HG02642 (cell line): ENCODE measurements around the gene ST6GALNAC3.
"Not testable (repeated sequence)": the region's sequence is repeated elsewhere in the genome, so short reads cannot be mapped to it uniquely, and the experiment has no call there.

ENCODE experiments used
- ATAC-seq: cut with Tn5 transposase; IDR thresholded peaks from one replicate; pipeline ENCODE4 v1.9.1; 2021; ENCODE audit warnings: mild to moderate bottlenecking; ENCODE audit not compliant: unreplicated experiment, poor library complexity

ST6GALNAC3 gene

GRCh38 chr1:76103034-76103433 is 28.5 kb downstream of the ST6GALNAC3 start:
- no peak for ATAC-seq

DNA sequence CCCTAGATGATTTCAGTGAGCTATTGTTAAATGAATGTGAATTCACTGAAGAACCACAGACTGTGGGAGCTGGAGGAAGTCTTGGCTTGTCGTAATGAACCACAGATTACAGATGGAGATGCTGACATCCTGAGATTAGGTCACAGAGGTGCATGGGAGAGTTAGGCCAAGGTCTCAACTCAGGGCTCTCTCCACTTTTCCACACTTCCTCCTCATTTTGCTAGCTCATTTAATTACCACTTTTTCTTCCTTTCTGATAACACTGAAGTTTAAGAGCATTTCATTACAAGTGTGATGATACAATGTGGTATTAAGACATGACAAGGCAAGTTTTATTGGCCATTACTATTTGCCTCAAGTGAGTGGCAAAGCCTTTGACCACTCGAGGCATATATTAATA is 30.8 kb downstream of the ST6GALNAC3 start:
- no peak for ATAC-seq

DNA sequence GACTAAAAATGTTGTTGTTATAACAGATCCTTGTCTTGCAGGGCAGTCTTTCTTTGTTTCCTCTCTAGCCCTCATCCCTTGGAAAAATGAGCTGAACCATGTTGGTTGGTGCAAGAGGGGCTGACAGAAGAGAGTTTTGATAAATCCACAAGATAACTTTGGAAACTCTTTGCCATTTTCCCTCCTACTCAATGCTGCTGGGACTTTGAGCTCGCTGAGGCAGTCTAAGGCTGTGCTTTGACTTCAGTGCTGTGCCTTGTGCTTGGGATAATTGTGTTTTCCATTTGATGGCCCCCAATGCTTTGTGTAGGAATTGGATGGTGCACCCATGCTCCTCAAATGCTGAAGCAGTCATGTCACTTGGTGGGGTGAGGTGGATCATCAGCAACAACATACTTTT is 31.7 kb downstream of the ST6GALNAC3 start:
- ATAC-seq: no peak

GRCh38 chr1:76106719-76107235 is 32.2 kb downstream of the ST6GALNAC3 start:
- ATAC-seq: no peak

GRCh38 chr1:76109404-76109803 is 34.9 kb downstream of the ST6GALNAC3 start:
- ATAC-seq: no peak

DNA sequence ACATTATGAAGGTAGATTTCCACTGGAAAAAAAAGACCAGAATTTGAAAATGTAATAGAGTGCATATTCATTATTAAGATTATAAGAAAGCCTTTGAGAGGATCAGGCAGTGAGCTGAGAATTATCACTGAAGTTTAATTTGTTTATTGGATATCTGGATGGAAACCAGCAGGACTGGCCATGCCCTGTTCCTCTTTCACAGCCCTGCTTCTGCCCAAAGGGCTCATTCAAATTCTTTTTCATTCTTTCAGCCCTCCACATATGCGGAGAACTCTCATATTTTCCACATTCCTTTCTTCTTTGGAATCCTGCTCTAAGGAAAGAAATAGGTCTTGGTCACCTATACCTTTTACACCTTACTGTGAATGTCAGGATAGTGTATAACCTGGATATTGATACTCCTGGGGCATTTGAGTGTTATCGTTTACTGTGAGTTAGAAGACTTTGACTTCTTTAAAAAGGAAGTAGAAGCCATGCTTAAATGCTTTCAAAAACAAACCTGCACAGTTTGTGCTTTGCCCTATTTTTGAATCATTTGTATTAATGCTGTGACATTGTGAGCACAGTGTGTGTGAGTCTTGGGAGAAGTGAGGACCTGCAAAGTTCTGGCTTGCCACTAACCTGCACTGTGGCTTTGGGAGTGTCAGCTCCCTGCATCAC is 35.5 kb downstream of the ST6GALNAC3 start:
- no peak for ATAC-seq

- no peak for ATAC-seq
Observed at GRCh38 chr1:76110666-76111065, 36.1 kb downstream of the ST6GALNAC3 start.

GRCh38 chr1:76112321-76112720 is 37.8 kb downstream of the ST6GALNAC3 start:
- not testable (repeated sequence) for ATAC-seq

- no peak for ATAC-seq
Observed at GRCh38 chr1:76113446-76113845, 38.9 kb downstream of the ST6GALNAC3 start.

- ATAC-seq: no peak
Observed at GRCh38 chr1:76115171-76115570, 40.6 kb downstream of the ST6GALNAC3 start.

GRCh38 chr1:76121850-76122249 is 47.3 kb downstream of the ST6GALNAC3 start:
- ATAC-seq: no peak

DNA sequence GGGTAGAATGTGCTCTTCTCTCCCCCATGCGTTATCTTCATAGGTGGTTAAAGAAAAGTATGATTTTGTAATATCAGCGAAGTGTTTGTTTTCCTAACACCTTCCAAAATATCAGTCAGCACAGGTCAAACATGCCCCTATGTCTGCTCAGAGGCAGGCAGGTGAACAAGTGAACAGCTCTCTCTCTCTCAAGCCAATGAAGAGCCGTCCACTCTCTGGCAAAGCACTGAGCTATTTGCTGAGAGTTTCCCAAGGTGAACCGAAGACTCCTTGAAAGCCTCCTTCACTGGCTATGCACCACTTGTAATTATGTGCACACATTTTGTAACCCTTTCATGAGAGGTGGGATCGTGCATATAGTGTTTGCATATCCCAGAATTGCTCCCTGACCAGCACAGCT is 47.7 kb downstream of the ST6GALNAC3 start:
- no peak for ATAC-seq

DNA sequence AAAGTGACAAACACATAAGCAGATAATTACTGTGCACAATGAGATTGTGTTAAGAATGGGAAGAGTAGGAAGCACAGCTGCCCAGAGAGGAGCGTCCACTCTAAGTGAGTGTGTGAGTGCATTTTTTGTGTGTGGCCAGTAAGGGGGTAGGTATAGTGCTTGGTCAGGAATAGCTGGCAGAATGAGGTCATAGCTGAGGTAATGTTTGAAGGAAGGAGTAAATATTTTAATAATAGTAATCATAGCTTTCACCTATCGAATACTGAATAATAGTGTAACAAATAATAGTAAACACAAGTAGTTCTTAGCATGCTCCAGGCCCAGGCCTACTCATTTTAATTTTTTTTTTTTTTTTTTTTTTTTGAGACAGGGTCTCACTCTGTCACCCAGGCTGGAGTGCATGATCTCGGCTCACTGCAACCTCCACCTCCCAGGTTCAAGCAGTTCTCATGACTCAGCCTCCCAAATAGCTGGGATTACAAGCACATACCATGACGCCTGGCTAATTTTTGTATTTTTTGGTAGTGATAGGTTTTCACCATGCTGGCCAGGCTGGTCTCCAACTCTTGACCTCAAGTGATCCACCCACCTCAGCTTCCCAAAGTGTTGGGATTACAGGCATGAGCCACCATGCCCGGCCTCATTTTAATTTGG is 49.0 kb downstream of the ST6GALNAC3 start:
- not testable (repeated sequence) for ATAC-seq

- ATAC-seq: no peak
Observed at GRCh38 chr1:76124196-76124595, 49.6 kb downstream of the ST6GALNAC3 start.

DNA sequence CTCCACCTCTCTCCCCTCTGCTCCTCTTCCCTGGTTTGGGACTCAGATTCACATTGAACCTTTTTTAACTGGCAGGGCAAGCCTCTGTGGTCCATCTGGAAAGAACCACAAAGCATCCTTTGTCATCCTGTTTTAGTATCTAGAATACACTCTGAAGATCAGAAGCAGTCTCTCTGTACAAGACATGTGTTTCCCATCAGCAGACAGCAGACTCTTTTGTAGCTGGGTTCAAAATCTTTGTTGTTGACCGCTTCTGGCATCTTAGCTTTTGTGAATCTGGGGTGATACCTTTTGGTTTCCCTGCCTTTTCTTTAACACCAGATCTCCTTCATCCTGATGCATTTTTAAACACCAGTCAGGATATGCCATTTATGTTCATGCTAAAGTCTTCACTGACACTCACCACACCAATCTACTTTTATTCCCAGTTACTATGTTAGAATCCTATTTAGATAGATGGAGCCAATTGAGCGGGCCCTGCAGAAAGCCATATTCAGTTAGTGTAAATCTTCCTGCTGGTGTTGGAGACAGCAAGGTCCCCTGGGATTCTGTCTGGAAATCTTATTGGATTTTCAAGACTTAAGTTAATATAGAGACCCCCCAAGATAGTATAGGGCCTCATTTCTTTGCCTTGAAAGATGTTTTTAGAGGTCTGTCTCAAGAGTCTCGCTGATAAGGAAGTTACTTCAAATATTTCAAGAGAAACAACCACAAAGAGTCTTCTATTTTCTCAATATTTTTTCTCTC is 51.1 kb downstream of the ST6GALNAC3 start:
- no peak for ATAC-seq

DNA sequence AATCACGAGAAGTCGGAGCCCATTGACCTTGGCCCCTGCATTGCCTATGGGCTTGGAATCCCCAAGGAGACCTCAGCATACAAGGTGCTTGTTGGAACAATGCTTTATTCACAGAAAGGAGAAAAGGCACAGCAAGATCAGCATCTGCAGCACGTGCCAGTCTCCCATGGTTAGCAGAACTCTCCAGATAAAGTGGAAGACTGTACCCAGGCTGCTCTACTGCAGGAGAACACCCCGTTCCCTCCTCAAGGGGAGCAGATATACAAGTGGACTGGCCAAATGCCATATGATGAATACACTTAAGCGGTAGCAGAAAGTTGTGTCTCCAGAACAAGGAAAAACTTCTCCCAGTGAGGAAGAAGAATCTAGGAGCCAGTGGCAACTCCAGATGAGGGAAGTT is 53.5 kb downstream of the ST6GALNAC3 start:
- no peak for ATAC-seq

DNA sequence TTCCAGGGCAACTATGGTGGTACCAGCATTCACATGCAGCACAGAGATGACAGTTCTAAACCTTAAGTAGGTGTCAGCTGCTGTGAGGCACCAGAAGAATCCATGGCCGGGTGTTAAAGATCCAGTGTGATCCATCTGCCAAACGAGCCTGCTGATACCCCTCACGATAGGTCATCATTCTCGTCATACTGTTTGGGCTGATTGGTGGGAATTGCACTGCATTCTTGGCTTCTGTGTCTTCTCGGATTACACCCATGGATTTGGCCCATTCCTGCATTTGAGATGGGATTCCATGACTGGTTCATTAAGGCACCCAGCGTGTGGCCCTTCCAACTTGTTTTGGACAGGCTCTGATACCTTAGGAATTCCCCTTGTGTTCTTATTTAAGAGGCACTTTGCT is 55.2 kb downstream of the ST6GALNAC3 start:
- ATAC-seq: no peak

GRCh38 chr1:76130992-76131391 is 56.4 kb downstream of the ST6GALNAC3 start:
- no peak for ATAC-seq

- no peak for ATAC-seq
Observed at GRCh38 chr1:76133977-76134376, 59.4 kb downstream of the ST6GALNAC3 start.

DNA sequence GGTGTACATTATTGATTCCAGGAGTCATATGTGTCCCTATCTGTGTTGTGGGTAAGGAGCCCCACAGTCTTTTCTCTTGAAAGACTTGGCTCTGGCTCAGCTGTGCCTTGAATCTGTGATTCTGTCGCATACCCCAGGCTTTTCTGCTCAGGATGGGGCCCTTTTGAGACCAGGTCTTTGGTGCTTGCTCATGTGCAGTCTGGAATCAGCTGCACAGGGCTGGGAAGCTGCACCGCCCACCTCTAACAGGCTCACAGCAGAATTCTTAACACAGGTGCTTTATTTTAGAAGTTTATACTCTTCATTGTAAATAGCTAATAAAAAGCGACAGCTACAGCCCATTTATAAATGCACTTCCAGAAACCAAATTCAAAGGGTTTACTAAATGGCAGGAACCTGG is 61.3 kb downstream of the ST6GALNAC3 start:
- ATAC-seq: no peak

DNA sequence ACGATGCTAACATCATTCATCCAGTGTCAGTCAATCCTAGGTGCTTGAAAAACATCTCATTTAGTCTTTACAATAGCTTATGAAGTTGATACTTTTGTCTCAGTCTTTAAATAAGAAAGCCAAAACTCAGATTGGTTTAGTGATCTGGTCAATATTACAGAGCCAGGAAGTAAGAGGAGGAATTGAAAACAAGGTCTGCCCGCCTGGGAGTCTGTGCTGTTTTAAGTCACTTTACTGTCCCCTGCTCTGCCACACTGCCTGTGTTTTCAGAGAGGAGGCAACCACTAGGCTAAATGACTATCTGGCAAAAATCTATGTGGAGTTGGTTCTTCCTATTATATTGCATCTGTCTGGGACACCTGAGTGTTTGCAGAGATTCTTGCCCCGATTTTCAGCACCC is 62.3 kb downstream of the ST6GALNAC3 start:
- ATAC-seq: peak; percentile 67
